Colon (tissue), 2 donors: ENCODE results near the gene HIVEP3.
"Not testable (repeated sequence)": the region's sequence is repeated elsewhere in the genome, so short reads cannot be mapped to it uniquely, and the experiment has no call there.

Source experiments
- FAIRE-seq: peaks from 2 replicates; lab custom pipeline; 2012; peaks lifted over from hg19 to GRCh38; lab: Jason Lieb, UNC
- donor health status: control.
- donor health status: control.

The HIVEP3 gene

DNA sequence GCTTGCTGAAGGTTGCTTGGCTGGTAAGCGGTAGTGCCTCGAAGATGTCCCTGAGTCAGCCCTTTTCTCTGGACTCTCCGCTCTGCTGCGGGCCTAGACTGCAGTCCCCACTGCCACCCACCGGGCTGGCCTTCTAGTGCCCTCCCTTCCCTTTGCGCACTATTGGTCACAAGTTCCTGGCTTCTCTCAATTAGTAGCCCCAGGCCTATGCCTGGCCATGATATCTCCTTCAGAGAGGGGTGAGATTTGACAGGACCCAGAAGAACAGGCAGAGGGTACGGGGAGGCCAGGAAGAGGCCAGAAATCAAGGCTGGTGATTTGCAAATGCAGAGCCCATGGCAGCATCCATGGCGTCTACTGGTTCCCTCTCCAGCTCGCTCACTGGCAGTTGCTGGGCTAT is 207.7 kb downstream of the HIVEP3 start:
- no peak for FAIRE-seq

DNA sequence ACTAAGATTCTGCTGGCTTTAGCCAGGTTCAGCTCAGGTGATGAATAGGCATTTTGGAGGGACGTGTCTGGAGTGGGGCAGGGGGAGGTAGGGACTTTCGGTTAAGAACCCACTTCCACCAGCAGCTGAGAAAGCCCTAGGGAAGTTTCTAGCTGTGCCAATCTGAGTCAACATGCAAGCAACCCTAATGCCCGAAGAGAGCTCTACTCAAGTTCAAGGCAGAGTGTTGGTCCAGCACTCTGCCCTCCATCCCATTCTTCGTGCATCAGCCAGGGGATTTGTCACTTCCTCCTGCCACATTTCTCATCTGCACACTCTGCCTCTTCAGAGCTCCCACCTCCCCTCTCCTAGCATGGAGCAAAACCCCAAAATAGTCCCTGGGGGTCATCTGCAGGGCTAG is 208.8 kb downstream of the HIVEP3 start:
- no peak for FAIRE-seq

DNA sequence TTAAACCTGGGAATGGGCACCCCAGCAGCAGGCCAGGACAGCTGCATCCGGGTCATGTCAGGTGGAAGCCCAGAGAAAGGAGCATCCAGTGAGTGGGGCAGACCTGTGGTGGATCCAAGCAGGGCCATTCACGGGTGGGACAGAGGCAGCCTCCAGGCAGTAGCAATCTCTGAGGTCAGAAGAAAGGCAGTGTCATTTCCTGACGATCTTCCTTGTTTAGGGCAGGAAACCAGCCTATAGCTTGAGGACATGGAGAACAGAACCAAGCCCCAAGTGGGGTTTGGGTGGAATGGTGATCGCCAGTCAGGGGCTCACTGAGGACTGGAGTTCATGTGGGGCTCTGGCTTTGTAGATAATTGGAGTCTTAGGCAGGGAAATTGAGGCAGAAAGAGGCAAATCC is 209.4 kb downstream of the HIVEP3 start:
- no peak for FAIRE-seq

DNA sequence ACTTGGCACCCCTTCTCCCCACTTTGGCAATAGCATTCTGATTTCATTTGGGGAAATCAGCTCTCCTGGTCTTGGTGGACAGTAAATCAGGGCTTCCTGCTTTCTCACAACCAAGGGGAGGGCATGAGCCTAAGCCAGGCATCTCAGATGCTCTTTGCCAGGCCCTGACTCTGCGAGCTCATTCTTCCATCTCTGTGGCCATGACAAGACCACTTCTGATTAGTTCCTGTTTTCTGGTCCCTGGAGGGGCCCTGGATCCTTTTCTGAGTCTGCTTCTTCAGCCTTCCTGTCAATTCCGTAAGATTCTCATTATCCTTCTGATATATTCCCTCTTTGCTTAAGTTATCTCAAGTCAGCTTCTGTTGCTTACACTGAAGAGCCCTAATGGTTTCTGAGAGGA is 210.4 kb downstream of the HIVEP3 start:
- no peak for FAIRE-seq

DNA sequence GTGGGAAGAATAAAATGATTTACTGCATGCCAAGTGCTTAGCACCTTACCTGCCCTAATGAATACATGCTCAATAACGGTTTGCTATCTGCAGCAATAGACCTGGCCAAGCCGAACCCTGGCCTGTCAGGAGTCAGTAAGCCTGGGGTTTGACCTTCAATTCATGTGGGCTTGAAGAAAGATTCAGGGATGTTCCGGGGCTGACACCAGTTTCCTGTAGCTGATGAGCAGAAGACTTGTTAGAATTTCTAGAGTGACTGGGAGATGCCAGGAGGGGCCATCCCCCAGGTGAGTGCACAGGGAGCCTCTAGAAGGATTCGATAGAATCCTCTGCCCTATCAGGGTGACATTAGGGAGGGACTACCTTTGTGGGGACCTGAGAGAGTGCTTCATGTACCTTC is 210.9 kb downstream of the HIVEP3 start:
- FAIRE-seq: no peak

DNA sequence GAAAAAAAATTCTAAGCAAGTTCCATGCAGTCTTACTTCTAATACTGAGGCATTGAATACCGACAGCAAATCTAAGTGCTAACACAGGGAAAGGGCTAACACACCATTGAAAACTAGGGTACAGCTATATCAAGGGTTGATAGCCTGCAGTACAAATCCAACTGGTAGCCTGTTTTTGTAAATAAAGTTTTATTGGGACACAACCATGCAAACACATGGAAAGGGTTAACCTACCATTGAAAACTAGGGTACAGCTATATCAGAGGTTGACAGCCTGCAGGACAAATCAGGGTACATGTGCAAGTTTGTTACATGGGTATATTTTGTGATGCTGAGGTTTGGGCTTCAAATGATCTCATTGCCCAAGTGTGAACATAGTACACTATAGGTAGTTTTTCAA is 212.9 kb downstream of the HIVEP3 start:
- FAIRE-seq: no peak

DNA sequence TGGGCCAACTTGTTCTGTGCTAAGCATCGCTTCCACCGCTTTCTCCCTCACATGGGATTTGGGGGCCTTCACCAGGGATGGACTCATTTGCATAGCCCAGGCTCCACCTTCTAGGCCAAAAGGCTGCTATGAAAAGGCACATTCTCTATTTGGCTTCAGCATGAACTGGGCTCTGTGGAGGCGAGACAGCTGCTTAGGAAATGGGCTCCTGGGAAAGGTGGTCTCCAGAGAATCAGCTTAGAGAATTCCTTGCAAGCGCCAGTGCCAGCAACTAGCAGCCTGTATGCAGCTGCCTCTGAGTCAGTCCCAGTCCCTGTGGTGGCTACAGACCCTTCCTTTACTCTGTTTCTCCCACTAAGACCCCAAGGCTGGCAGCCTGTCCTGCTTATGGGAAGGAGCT is 214.5 kb downstream of the HIVEP3 start:
- FAIRE-seq: no peak

DNA sequence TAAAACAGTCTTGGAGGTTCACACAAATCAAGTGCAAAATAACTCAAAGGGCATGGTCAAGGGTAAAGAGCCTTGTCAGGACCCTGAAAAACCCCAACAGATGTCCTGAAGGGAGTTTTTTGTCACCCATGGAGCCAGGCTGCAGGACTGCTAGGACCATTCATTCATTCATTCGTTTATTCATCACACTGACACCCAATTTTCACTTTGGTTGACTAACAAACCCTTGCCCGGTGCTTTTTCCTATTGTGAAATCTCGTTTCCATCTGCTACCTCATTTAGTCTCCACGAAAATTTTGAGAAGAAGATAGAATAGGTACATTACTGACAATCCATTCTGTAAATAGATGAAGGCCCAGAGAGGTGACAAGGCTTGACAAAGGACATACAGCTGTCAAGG is 216.0 kb downstream of the HIVEP3 start:
- no peak for FAIRE-seq

DNA sequence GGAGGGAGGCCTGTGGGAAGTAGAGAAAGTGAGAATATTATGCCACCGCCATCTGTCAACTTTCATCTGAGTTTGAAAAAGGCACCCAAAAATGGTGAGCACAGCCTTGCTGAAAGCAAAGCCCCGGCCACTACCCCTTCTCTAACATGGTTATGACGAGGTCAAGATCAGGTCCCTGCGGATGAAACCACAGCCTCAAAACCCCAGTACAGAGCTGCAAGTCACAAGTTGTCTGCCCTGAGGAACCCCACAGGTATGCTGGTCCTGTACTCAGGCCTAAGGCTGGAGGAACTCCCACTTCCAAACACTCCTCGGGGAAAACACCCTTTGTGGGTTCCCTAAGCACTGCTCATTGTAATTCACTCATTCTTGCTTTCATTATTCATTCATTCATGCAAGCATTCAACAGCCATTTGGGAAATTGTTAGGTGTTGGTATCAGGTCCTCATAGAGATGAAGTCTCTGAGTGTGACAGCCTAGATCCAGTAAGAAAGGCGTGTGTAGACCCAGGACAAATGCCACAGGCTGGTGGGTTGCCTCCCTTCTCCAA is 217.7 kb downstream of the HIVEP3 start:
- FAIRE-seq: no peak

DNA sequence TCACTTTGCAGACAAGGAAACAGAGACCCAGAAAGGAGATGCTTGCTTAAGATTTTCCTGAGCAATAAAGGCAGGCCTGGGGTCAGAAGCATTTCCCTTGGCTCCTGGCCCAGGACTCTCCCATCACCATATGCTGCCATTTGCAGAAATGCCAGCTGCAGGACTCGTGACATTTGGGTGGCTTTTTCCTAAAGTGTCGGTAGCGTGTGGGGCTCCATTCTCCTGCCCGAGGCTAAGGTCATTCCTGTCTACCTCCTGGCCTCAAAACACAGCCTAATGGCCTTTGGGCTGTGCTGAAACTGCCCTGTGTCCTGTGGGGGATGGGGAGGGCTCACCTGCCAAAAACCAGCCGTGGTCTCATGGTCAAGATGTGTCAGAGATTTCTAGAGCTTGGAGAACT is 218.1 kb downstream of the HIVEP3 start:
- FAIRE-seq: no peak

DNA sequence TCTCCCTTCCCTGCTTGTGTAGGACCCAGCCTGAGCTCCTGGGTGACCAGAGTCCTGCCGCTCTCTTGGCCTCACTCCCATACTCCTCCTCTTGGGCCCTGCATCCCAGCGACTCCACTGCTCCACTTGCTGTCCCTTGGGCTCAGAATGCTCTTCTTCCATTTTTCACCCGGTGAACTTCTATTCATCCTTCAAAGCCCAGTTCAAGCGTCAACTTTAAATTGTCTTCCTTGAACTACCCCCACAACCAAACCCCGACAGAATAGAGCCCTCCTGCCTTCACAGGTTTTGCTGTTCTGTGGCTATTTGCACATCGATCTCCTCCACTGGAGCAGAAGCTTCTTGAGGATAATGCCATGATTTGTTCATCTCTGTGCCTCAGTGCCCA is 218.9 kb downstream of the HIVEP3 start:
- no peak for FAIRE-seq

DNA sequence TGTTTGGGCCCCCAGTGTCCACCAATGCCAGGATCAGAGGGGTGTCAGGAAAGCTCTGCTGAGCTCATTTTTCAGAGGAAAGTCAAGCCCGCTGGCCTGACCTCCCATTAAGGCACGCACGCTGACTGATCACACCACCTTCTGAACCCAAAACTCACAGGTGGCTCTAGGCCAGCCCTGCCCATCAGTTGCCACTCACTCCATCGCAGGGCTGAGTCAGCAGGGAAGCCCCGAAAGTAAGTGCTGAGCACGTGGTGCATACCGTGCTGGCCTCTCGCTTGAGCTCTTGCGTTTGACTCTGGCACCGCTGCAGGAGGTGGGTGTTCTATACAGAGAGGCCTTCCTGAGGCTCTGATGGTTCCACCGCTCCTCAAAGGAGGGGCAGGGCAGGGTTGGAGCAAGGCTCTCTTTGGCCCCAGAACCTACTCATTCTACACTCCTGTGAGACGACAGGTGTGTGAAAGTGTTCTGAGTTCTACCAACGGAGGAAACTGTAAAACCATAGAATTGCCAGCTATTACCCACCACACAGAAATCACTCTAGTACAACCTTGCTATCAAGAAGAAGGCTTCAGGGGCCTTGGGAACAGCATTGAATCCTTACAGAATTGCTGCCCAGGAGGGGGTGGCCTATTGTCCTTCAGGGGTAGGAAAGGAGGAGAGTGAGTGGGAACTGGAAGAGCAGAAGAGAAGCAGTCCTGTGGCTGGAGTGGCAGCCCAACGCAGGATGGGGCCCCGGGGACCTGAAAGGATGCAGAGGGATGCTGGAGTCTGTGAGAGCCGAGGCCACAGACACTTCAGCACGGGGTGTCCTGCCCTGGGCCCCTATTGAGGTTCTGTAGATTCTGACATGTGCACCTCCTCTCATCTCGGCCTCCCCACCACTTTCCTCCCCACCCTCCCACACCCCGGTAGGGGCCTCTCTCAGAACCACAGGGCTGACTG is 219.5 kb downstream of the HIVEP3 start:
- FAIRE-seq: no peak

DNA sequence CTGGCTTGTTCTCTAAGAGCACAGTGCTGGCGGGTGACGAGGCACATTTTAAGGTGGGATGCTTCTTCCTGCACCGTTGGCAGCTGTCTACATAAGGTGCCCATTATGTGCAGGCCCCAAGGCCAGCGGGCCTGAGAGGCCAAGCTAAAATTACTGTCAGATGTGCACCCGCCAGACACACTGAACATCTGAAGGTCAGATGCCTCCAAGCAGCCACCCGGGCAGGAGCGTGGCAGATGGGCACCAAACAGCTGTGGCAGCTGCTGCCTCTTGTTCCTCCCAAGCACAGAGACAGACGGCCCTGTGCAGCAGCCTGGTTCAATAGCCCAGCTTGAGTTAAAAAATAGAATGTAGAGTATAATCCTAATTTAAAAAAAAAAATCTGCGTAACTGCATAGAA is 222.3 kb downstream of the HIVEP3 start:
- no peak for FAIRE-seq

DNA sequence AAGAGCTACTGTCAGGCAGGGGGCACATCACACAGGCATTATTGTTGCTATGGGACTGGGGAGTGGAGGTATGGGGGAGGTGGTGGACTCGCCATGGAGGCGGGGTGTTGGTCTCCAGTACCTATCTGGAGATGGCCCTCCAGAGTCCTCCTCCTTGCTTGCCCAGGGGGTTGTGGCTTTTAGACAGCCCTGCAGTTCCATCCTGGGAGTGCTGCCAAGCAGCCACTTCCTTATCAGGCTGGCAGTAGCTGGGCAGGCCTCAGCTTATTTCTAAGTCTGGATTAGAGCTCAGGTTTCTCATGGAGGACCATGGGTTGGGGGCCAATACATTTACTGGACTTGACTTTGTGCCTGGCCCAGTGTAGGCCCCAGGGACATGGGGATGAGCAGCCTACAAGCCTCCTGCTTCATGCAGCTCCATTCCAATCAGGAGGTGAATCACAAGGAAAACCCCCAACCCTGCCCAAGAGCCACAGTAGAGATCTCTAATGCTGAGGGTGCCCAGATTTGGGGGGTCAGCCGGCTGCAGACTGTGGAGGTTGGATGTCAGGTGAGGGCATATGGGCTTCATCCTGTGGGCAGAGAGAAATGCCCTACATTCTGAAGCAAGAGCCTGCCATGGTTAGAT is 223.5 kb downstream of the HIVEP3 start:
- FAIRE-seq: no peak

DNA sequence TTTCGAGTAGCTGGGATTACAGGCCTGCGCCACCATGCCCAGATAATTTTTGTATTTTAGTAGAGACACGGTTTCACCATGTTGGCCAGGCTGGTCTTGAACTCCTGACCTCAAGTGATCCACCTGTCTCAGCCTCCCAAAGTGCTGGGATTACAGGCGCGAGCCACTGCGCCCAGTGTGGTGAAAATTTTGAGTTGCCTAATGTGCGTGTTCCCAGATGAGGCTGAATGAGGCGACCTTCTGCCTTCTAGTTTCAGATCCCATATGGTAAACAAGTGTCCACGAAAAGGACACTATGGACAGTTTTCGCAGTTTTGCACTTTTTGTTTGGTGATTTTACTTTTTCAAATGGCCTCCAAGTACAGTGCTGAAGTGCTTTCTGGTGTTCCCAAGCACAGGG is 226.8 kb downstream of the HIVEP3 start:
- FAIRE-seq: not testable (repeated sequence)

DNA sequence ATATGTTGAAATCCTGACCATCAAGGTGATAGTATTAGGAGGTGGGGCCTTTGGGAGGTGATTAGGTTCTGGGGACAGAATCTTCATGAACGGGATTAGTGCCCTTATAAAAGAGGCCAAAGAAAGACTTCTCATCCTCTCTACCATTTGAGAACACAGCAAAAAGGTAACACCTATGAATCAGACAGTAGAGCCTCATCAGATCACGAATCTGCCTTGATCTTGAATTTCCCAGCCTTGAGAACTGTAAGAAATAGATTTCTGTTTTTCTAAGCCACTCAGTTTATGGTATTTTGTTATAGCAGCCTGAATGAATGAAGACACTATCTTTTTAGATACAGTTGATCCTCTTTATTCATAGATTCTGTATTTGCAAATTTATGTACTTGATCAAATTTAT is 227.3 kb downstream of the HIVEP3 start:
- no peak for FAIRE-seq

DNA sequence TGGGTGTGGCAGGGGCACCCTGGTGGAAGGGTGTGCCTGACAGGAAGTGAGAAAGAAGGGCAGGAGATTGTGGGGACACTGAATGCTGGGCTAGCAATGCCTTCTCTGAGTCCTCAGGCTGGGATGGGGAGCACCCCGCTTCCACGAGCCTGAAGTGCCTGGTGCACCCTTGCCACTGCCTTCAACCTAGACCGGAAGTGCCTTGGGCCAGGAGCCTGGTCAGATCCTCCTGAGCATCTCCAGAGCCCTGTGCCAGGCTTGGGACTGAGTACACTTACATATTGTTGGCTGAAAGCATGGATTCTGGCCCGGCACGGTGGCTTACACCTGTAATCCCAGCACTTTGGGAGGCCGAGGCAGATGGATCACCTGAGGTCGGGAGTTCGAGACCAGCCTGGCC is 228.4 kb downstream of the HIVEP3 start:
- no peak for FAIRE-seq

DNA sequence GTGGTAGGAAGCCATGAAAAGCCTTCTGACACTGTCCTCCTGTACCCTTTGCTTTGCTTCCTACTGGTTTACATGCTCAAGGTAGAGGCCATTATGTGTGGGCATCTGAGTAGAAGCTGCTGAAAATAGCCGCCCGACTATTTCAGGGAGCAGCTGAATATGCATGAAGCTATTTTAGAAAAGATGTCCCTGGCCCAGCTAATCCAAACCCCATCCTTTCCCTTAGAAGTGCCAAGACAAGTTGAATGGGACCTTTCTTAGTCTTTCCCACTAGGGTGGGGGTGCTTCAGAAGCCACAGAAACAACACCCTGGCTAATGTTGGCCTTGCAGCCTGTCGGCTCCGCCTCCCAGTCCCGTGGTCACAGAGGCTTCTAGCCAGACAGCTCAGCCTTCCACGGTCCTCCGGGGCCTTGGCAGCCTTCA is 229.2 kb downstream of the HIVEP3 start:
- no peak for FAIRE-seq

DNA sequence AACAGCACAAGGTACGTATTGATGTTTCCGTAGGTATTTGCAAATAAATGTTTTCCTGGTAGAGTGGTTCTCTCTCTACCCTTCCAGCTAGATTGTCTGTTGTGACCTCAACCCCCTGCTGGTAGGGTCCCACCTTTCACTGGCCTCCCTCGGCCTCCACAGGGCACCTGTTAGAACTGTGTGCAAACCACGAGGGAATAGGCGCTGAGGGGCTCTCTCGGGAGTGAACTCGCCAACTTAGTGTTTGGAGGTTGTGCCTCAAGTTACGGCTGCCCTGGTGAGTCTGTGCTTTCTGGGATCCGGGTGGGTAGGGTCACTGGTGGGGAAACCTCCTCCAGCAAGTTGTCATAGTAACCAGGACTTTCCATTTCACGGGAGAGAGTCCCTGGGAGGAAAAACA is 229.6 kb downstream of the HIVEP3 start:
- FAIRE-seq: no peak

DNA sequence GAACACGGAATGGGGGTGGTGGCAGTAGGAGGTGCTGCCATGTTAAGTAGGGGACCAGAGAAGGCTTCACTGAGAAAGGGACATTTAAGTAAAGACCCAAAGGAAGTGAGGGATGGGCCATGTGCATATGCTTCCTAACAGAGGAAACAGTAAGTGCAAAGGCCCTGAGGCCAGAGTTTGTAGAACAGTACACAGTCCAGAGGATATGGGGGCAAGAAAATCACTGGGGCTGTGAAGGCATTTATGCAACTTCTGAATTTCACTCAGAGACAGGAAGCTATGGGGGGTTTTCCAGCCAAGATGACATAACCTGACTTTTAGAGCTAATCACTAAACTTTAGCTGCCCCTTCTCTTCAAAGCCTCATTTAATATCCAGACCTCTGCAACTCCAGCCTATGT is 231.7 kb downstream of the HIVEP3 start:
- no peak for FAIRE-seq

DNA sequence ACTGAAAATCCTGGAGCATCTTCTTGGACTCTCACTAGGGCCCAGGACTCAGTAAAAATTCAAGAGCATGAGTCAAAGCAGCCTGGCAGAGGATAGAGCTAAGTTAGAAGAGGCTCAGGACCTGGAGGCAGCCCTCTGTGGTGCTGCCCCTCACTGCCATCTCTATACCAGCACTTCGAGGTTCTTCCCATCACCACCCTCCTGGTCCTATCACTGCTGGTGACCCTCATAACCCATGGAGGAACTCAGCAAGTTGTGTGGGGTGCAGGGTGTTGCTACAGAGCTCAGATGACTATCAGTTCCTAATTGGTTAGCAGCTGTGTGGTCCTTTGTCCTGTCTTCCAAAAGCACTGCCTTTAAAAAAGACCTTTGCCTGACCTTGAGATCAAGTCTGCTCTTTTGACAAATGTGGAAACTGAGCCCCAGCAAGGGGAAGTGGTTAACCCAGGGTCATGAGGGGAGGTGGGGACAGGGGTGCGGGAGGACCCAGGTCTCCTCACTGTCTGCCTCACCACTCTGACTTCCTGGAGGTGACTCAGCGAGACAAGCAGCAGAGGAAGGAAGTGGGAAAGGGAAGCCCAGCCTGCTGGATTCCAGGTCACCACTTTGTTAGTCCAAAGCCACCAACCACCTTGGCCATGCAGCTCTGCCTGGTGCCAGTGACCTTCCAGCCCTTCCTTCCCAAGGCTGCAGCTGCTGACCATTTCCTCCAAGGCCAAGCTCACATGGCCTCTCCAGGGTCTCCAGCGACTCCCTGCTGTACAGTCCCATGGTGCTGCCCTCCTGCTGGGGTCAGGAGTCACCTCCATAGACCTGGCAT is 234.8 kb downstream of the HIVEP3 start:
- no peak for FAIRE-seq

DNA sequence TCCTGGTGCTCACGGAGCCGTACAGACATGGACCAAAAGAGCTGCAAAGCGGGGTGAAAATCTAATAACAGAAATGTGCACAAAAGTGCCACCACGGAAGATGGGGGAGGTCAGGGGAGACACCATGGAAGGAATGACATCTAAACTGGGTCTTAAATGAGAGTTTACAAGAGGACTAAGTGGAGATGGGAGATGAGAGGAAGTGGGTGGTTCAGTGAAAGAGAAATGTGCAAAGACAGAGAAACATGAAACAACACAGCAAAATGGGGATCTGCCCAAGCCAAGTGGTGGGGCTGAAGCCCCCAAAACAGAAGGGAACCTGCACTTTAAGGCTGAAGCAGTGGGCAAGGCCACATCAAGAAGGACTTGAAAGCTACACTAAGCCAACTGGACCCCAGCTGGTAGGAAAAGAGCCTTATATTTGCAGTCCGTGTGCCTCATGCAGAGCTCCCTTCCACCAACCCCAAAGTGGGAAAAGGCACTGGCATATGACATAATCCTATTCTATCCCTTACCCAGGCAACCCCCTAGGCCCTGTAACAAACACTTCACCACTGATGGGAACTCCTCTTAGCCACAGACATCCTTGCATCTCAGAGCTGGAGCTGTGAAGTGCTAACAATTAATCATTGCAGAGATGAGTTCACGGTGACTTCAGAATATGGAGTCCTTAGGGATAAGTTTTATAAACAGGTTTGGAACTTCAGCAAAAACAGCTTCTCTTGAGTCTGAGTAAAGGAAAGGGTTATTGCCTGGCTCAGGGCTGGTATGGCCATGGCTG is 235.7 kb downstream of the HIVEP3 start:
- FAIRE-seq: no peak
